ENCODE results near the gene EXOSC2. TPM values are rescaled to one million over a fixed set of nuclear protein-coding genes. Genes with fewer than 3 reads are reported as not detected.

Gene EXOSC2
- total RNA-seq, 1 donor from 2014 or later = 23.0 TPM

GRCh38 chr9:130665431-130666392 is 27.9 kb upstream of the EXOSC2 start:
- no peak overlapping the region for H3K4me3 ChIP-seq

GRCh38 chr9:130666393-130667119 is 27.0 kb upstream of the EXOSC2 start:
- Histone ChIP-seq H3K4me3 (no peak overlapping the region), H3K27me3 (peaks cover 70% of the 10 kb centered on the region), H3K27ac (no peak overlapping the region), H3K9me3 (no peaks in the 10 kb centered on the region), H3K4me1 (peaks cover 31% of the 10 kb centered on the region), H3K36me3 (no peaks in the 10 kb centered on the region)
- no peak for TF ChIP-seq CTCF (IDR thresholded peaks at IDR 0.05)
- ATAC-seq (no peak), DNase-seq (no peak)
- intact Hi-C loops (cut with DNase I) = no loop called here

More at GRCh38 chr9:130665431-130666392, 27.9 kb upstream of the EXOSC2 start:
- DNase-seq = no peak
- Histone ChIP-seq H3K27ac (no peak overlapping the region), H3K4me1 (peaks cover 40% of the 10 kb centered on the region), H3K9me3 (no peaks in the 10 kb centered on the region), H3K27me3 (peaks cover 79% of the 10 kb centered on the region), H3K36me3 (no peaks in the 10 kb centered on the region)
- intact Hi-C loops (cut with DNase I) = no loop called here
- ATAC-seq = no peak
- no peak for TF ChIP-seq CTCF (IDR thresholded peaks at IDR 0.05)

GRCh38 chr9:130667120-130667435 is 26.5 kb upstream of the EXOSC2 start:
- no peak for TF ChIP-seq CTCF (IDR thresholded peaks at IDR 0.05)
- peaks cover 29% of the 10 kb centered on the region for H3K4me1 ChIP-seq
- no peaks in the 10 kb centered on the region for H3K9me3 ChIP-seq
- no peaks in the 10 kb centered on the region for H3K36me3 ChIP-seq
- intact Hi-C loops (cut with DNase I) = no loop called here
- DNase-seq (no peak), ATAC-seq (no peak)
- no peak overlapping the region for H3K27ac ChIP-seq
- H3K4me3 ChIP-seq = no peak overlapping the region
- peaks cover 65% of the 10 kb centered on the region for H3K27me3 ChIP-seq

- ATAC-seq = no peak
- no peak for DNase-seq
- intact Hi-C loops (cut with DNase I) = no loop called here
- Histone ChIP-seq H3K4me1 (peaks cover 24% of the 10 kb centered on the region), H3K9me3 (no peaks in the 10 kb centered on the region), H3K36me3 (no peaks in the 10 kb centered on the region), H3K4me3 (no peak overlapping the region), H3K27ac (no peak overlapping the region), H3K27me3 (peaks cover 54% of the 10 kb centered on the region)
- no peak for TF ChIP-seq CTCF (IDR thresholded peaks at IDR 0.05)
These were observed 25.4 kb upstream of the EXOSC2 start for GRCh38 chr9:130668196-130668595.

GRCh38 chr9:130668659-130669058 is 24.9 kb upstream of the EXOSC2 start:
- Histone ChIP-seq H3K9me3 (no peaks in the 10 kb centered on the region), H3K27me3 (peaks cover 49% of the 10 kb centered on the region), H3K36me3 (no peaks in the 10 kb centered on the region), H3K4me1 (peaks cover 19% of the 10 kb centered on the region), H3K27ac (no peak overlapping the region), H3K4me3 (no peak overlapping the region)
- ATAC-seq = no peak
- no peak for DNase-seq
- intact Hi-C loops (cut with DNase I) = no loop called here
- no peak for TF ChIP-seq CTCF (IDR thresholded peaks at IDR 0.05)
